ENCODE data around the gene LSM11. TPM values are rescaled to one million over a fixed set of nuclear protein-coding genes. Genes with fewer than 3 reads are reported as not detected.

LSM11 gene
- total RNA-seq, 3 donors from 2014 or later, result 3.7 to 9.5 (median 4.7) TPM

DNA sequence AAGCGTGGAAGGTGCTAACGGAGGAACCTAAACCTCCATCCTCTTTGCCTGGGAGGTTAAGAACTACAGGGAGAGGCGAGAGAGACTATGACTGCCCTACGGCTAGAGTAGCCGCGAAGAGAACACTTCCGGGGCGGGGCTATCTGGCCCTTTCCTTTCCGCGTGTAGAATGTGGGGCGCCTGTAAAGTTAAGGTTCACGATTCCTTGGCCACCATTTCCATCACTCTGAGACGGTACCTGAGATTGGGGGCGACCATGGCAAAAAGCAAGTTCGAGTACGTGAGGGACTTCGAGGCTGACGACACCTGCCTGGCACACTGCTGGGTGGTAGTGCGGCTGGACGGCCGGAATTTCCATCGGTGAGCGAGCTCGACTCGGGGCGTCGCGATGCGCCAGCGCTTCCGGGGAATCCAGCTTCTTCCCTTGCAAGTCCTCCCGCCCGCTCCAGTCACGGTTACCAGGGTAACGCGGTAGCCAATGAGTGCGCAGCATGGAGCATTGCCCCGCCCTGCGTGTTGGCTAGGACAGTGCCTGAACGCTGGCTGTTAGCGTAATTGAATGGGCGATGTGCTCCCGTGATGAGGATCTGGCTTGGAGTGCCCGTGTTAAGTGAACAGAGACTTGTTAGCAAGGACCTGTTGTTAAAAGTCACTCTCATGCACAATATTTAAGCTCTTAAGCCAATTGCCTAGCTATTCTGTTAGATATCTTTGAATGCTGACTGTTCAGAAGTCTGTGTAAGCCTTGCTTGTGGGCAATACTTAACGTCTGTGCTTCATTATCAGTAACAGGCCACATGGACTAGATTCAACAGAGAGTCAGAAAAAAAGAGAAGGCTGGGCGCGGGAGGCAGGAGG is 12.0 kb upstream of the LSM11 start, which contains the start of gene THG1L:
Gene THG1L, plus strand, starts transcription at position 149 of the 858 bp plus-strand sequence. Its CDS starts 21 bp downstream, at position 170.
- TF ChIP-seq, protein P1, sequence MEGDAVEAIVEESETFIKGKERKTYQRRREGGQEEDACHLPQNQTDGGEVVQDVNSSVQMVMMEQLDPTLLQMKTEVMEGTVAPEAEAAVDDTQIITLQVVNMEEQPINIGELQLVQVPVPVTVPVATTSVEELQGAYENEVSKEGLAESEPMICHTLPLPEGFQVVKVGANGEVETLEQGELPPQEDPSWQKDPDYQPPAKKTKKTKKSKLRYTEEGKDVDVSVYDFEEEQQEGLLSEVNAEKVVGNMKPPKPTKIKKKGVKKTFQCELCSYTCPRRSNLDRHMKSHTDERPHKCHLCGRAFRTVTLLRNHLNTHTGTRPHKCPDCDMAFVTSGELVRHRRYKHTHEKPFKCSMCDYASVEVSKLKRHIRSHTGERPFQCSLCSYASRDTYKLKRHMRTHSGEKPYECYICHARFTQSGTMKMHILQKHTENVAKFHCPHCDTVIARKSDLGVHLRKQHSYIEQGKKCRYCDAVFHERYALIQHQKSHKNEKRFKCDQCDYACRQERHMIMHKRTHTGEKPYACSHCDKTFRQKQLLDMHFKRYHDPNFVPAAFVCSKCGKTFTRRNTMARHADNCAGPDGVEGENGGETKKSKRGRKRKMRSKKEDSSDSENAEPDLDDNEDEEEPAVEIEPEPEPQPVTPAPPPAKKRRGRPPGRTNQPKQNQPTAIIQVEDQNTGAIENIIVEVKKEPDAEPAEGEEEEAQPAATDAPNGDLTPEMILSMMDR (IDR thresholded peaks at IDR 0.05), result no peak
- peak within 1 kb of the TSS; percentile 50 for H3K4me3 ChIP-seq
- DNase-seq (peak; percentile 99 to 100 (median 99)), ATAC-seq (peak; percentile 98)
- H3K4me1 ChIP-seq (ENCODE audit: low read depth), result peaks cover 9% of the 10 kb centered on the region
- intact Hi-C loops (cut with DNase I, micrococcal nuclease), result no loop called here
- H3K36me3 ChIP-seq (ENCODE audit: low read depth), result no peaks in the 10 kb centered on the region
- H3K9me3 ChIP-seq, result no peaks in the 10 kb centered on the region

DNA sequence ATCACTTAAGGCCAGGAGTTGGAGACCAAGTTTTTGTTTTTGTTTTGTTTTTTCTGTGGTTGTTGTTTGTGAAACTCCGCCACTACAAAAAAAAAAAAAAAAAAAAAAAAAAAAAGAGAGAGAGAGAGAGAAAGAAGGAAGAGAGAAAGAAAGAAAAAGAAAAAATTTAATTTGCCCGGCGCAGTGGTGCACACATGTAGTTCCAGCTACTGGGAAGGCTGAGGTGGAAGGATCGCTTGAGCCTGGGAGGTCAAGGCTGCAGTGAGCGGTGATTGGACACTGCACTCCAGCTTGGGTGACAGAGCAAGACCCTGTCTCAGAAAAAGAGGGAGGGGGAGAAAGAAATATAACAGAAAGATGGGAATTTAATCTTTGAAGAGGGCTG is 11.4 kb upstream of the LSM11 start:
- DNase-seq, result no peak
- no peak for ATAC-seq
- TF ChIP-seq, protein P1 (IDR thresholded peaks at IDR 0.05), result no peak
- H3K9me3 ChIP-seq, result no peaks in the 10 kb centered on the region
- H3K36me3 ChIP-seq (ENCODE audit: low read depth), result no peaks in the 10 kb centered on the region
- H3K4me3 ChIP-seq, result no peak overlapping the region
- intact Hi-C loops (cut with DNase I, micrococcal nuclease), result no loop called here
- peaks cover 9% of the 10 kb centered on the region for H3K4me1 ChIP-seq (ENCODE audit: low read depth)

DNA sequence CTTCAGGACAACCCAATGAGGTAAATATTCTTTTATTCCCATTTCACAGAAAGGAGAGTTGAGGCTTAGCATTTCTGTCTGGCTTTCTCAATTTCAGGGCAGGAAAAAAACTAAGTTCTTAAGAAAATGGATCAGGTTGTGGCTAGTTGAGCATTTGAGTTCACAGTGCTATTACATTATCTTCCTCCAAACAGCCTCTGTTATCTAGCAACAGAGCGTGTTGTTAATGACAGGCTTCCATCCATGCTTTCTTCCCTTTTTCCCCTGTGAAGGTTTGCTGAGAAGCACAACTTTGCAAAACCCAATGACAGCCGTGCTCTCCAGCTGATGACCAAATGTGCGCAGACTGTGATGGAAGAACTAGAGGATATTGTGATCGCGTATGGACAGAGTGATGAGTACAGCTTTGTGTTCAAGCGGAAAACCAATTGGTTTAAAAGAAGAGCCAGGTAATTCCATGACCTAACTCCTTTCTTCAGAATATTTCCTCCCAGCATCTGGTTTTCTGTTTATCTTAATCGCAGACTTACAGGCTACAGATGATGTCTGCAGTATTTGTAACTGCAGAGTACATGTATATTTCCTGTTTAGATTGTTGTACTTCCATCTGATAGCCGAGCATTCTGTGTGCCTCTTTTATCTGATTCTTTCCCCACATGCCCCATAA is 10.8 kb upstream of the LSM11 start:
- Histone ChIP-seq H3K4me3 (no peak overlapping the region), H3K36me3 (ENCODE audit: low read depth) (no peaks in the 10 kb centered on the region), H3K9me3 (no peaks in the 10 kb centered on the region), H3K4me1 (ENCODE audit: low read depth) (peaks cover 9% of the 10 kb centered on the region)
- intact Hi-C loops (cut with DNase I, micrococcal nuclease), result no loop called here
- ATAC-seq (no peak), DNase-seq (no peak)
- TF ChIP-seq, protein P1 (IDR thresholded peaks at IDR 0.05), result no peak

DNA sequence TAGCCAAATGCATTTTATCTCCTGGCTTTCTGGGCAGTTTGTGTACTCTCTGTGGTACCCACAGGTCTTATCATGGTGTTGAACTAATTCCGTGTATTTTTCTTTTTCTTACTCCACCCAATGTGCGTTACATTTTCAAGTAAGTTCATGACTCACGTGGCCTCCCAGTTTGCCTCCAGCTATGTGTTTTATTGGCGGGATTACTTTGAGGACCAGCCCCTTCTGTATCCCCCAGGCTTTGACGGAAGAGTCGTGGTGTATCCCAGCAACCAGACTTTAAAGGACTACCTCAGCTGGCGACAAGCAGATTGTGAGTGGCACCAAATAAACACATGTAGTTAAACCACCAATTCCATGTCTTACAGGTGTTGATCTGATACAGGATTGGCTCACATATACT is 9.1 kb upstream of the LSM11 start:
- no peak for ATAC-seq
- intact Hi-C loops (cut with DNase I, micrococcal nuclease), result no loop called here
- Histone ChIP-seq H3K4me3 (no peak overlapping the region), H3K4me1 (ENCODE audit: low read depth) (peaks cover 9% of the 10 kb centered on the region), H3K36me3 (ENCODE audit: low read depth) (no peaks in the 10 kb centered on the region), H3K9me3 (no peaks in the 10 kb centered on the region)
- TF ChIP-seq, protein P1 (IDR thresholded peaks at IDR 0.05), result no peak
- DNase-seq, result no peak

DNA sequence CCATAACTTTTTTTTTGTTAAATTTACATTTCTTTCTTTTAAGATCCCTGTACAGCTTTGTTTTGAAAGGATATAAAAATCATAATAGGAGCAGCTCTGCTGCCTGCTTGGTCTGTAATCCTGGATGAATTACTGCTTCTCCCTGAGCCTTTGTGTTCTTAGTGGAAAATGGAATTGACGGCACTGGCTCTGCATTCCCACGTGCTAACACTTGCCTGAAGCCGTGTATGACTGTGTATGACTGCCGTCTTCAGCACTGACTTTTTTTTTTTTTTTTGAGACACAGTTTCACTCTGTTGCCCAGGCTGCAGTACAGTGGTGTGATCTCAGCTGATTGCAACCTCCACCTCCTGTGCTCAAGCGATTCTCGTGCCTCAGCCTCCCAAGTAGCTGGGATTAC is 7.5 kb upstream of the LSM11 start:
- Histone ChIP-seq H3K4me3 (no peak overlapping the region), H3K9me3 (no peaks in the 10 kb centered on the region), H3K4me1 (ENCODE audit: low read depth) (peaks cover 5% of the 10 kb centered on the region), H3K36me3 (ENCODE audit: low read depth) (no peaks in the 10 kb centered on the region)
- ATAC-seq (no peak), DNase-seq (no peak)
- TF ChIP-seq, protein P1 (IDR thresholded peaks at IDR 0.05), result no peak
- intact Hi-C loops (cut with DNase I, micrococcal nuclease), result no loop called here

Measured in mucosa of descending colon (tissue), 3 donors.